Uterus (tissue), 4 donors: ENCODE data around the gene VAX1. TPM values are rescaled to one million over a fixed set of nuclear protein-coding genes. Genes with fewer than 3 reads are reported as not detected.

Experiments
- DNase-seq, 2 donors: peaks; one replicate each; pipeline ENCODE4 v3.0.0-alpha.2; 2019 to 2020
- H3K27ac ChIP-seq, 2 donors: fragments of 200-600 bp; sonication (generic); 1 replicate in 1 of 2; 2 replicates in 1 of 2; pipeline ENCODE4 v1.5.1; 2016 to 2018
- H3K27me3 ChIP-seq, 2 donors: fragments of 200-600 bp; sonication (generic); one replicate each; pipeline ENCODE4 v1.5.1; 2018 to 2019; ENCODE audit warnings: control low read depth in 1 of 2
- H3K36me3 ChIP-seq, 2 donors: fragments of 200-600 bp; sonication (generic); one replicate each; pipeline ENCODE4 v1.5.1; 2019; ENCODE audit warnings: control low read depth in 1 of 2
- H3K4me1 ChIP-seq, 2 donors: fragments of 200-600 bp; sonication (generic); one replicate each; pipeline ENCODE4 v1.5.1; 2018 to 2019; ENCODE audit warnings: control low read depth in 1 of 2
- H3K4me3 ChIP-seq, 2 donors: fragments of 200-600 bp; sonication (generic); 1 replicate in 1 of 2; 2 replicates in 1 of 2; pipeline ENCODE4 v1.5.1; 2018 to 2019; ENCODE audit warnings: mild to moderate bottlenecking in 1 of 2
- H3K9me3 ChIP-seq, 2 donors: fragments of 200-600 bp; sonication (generic); one replicate each; pipeline ENCODE4 v1.5.1; 2019; ENCODE audit warnings: control low read depth in 1 of 2
- CTCF ChIP-seq, 4 experiments: fragments of 200-600 bp in 2 of 4; fragments of 450-650 bp in 2 of 4; sonication (generic) in 2 of 4; IDR thresholded peaks; one replicate each; pipeline ENCODE4 v1.5.1; 2016 to 2019; ENCODE audit warnings: antibody characterized with exemption in 4 of 4, mild to moderate bottlenecking in 2 of 4, moderate library complexity in 1 of 4
- POLR2A ChIP-seq, 2 donors: fragments of 450-650 bp; IDR thresholded peaks; one replicate each; pipeline ENCODE4 v1.6.1; 2016; ENCODE audit warnings: antibody characterized with exemption in 2 of 2, mild to moderate bottlenecking in 1 of 2, moderate library complexity in 1 of 2
- intact Hi-C: fragments of 100-400 bp; cut with DNase I; formaldehyde crosslinking; loops from one replicate; pipeline ENCODE4 v1.15.1; 2023; ENCODE audit warnings: low total_unique reads
- total RNA-seq, 4 donors: library from RNA; depleted of rRNA in 3 of 4; stranded (reverse); fragments of >200 nt in 3 of 4; gene quantifications; one replicate each; pipeline versions ENCODE4 v1.1.0 to v1.2.4, GENCODE V29; 2014 to 2023
- donor health status: DM: yes; HTN: yes; CAD: no.

Gene VAX1
- total RNA-seq, 4 donors from 2014 or later: not detected

- H3K4me3 ChIP-seq: no peak overlapping the region
- no peak overlapping the region for H3K27ac ChIP-seq
- TF ChIP-seq CTCF (IDR thresholded peaks at IDR 0.05) (no peak), POLR2A (IDR thresholded peaks at IDR 0.05) (no peak)
- intact Hi-C loops: no loop called here
- DNase-seq: no peak
- H3K4me1 ChIP-seq: peaks cover 0 to 15% of the 10 kb centered on the region in 2 donors
- H3K9me3 ChIP-seq: no peaks in the 10 kb centered on the region
- no peaks in the 10 kb centered on the region for H3K36me3 ChIP-seq
- H3K27me3 ChIP-seq: peaks cover 19 to 69% of the 10 kb centered on the region in 2 donors
Observed at GRCh38 chr10:117134306-117135025, 3.6 kb downstream of the VAX1 start.

DNA sequence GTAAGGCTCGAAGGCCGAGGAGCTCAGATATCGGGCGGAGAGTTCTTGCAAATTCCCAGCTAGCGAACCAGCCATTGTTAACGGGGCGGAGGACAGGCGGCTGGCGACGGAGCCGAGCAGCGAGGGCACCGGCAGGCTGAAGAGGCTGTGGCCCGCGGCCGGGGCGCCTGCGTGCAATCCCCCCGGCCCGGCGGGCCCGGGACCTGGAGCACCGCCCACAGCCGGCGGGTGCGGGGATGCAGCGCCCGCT is 4.1 kb downstream of the VAX1 start:
- intact Hi-C loops: no loop called here
- no peak overlapping the region for H3K4me3 ChIP-seq
- no peaks in the 10 kb centered on the region for H3K9me3 ChIP-seq
- TF ChIP-seq CTCF (IDR thresholded peaks at IDR 0.05) (no peak), POLR2A (IDR thresholded peaks at IDR 0.05) (no peak)
- peaks cover 19 to 64% of the 10 kb centered on the region in 2 donors for H3K27me3 ChIP-seq
- no peaks in the 10 kb centered on the region for H3K36me3 ChIP-seq
- peaks cover 0 to 15% of the 10 kb centered on the region in 2 donors for H3K4me1 ChIP-seq
- DNase-seq: no peak
- H3K27ac ChIP-seq: no peak overlapping the region

GRCh38 chr10:117133273-117134055 is 4.6 kb downstream of the VAX1 start:
- no peaks in the 10 kb centered on the region for H3K36me3 ChIP-seq
- no peak overlapping the region for H3K4me3 ChIP-seq
- no peak for DNase-seq
- peaks cover 19 to 62% of the 10 kb centered on the region in 2 donors for H3K27me3 ChIP-seq
- peaks cover 0 to 15% of the 10 kb centered on the region in 2 donors for H3K4me1 ChIP-seq
- TF ChIP-seq CTCF (IDR thresholded peaks at IDR 0.05) (no peak), POLR2A (IDR thresholded peaks at IDR 0.05) (no peak)
- intact Hi-C loops: no loop called here
- H3K9me3 ChIP-seq: no peaks in the 10 kb centered on the region
- H3K27ac ChIP-seq: no peak overlapping the region

- Histone ChIP-seq H3K36me3 (no peaks in the 10 kb centered on the region), H3K4me3 (no peak overlapping the region), H3K27me3 (peaks cover 19 to 61% of the 10 kb centered on the region in 2 donors), H3K4me1 (peaks cover 0 to 15% of the 10 kb centered on the region in 2 donors), H3K27ac (no peak overlapping the region), H3K9me3 (no peaks in the 10 kb centered on the region)
- no peak for TF ChIP-seq POLR2A (IDR thresholded peaks at IDR 0.05)
- DNase-seq: no peak
- intact Hi-C loops: no loop called here
Observed at GRCh38 chr10:117132751-117133231, 5.3 kb downstream of the VAX1 start.

GRCh38 chr10:117131376-117132327 is 6.4 kb downstream of the VAX1 start:
- Histone ChIP-seq H3K4me3 (no peak overlapping the region), H3K9me3 (no peaks in the 10 kb centered on the region), H3K27ac (no peak overlapping the region), H3K27me3 (peaks cover 10 to 58% of the 10 kb centered on the region in 2 donors), H3K4me1 (peaks cover 0 to 5% of the 10 kb centered on the region in 2 donors), H3K36me3 (no peaks in the 10 kb centered on the region)
- no peak for TF ChIP-seq POLR2A (IDR thresholded peaks at IDR 0.05)
- TF ChIP-seq CTCF (IDR thresholded peaks at IDR 0.05): no peak
- DNase-seq: no peak
- intact Hi-C loops: no loop called here
